Tibial nerve (tissue), 4 donors: Measurements from ENCODE around the gene SLC34A1. TPM values are rescaled to one million over a fixed set of nuclear protein-coding genes. Genes with fewer than 3 reads are reported as not detected.

ENCODE experiments used
- DNase-seq, 2 donors: peaks; one replicate each; pipeline ENCODE4 v3.0.0-alpha.2; 2019; ENCODE audit warnings: low spot score in 2 of 2
- H3K27ac ChIP-seq, 4 donors: fragments of 200-600 bp; sonication (generic) in 3 of 4; one replicate each; pipeline ENCODE4 v1.5.1; 2017 to 2019; ENCODE audit warnings: mild to moderate bottlenecking in 1 of 4
- H3K27me3 ChIP-seq, 2 donors: fragments of 200-600 bp; sonication (generic) in 1 of 2; one replicate each; pipeline versions ENCODE4 v1.5.1 to v1.6.0; 2017 to 2019
- H3K36me3 ChIP-seq, 3 donors: fragments of 200-600 bp; sonication (generic); one replicate each; pipeline ENCODE4 v1.5.1; 2018 to 2019
- H3K4me1 ChIP-seq, 4 donors: fragments of 200-600 bp; sonication (generic) in 3 of 4; one replicate each; pipeline ENCODE4 v1.5.1; 2017 to 2019
- H3K4me3 ChIP-seq, 4 donors: fragments of 200-600 bp; sonication (generic) in 3 of 4; one replicate each; pipeline ENCODE4 v1.5.1; 2017 to 2019; ENCODE audit warnings: mild to moderate bottlenecking in 1 of 4, moderate library complexity in 1 of 4
- H3K9me3 ChIP-seq, 4 donors: fragments of 200-600 bp; sonication (generic) in 3 of 4; one replicate each; pipeline ENCODE4 v1.5.1; 2017 to 2019
- EP300 ChIP-seq, 2 donors: sonication (generic); formaldehyde crosslinking; IDR thresholded peaks; one replicate each; pipeline ENCODE4 v1.6.1; 2017; ENCODE audit warnings: antibody characterized with exemption in 2 of 2, mild to moderate bottlenecking in 1 of 2
- POLR2A ChIP-seq, 2 donors: fragments of 450-650 bp; IDR thresholded peaks; one replicate each; pipeline ENCODE4 v1.6.1; 2017; ENCODE audit warnings: antibody characterized with exemption in 2 of 2, mild to moderate bottlenecking in 2 of 2, moderate library complexity in 2 of 2
- WGBS, 2 donors: methylation state at CpG; one replicate each; pipeline ENCODE4 v1.1.5; 2018; 5-methylcytosine and 5-hydroxymethylcytosine counted together
- total RNA-seq, 4 donors: library from RNA; depleted of rRNA; stranded (reverse); fragments of >200 nt; gene quantifications; one replicate each; pipeline ENCODE4 v1.1.0, GENCODE V29; 2016
- TF ChIP-seq, protein P1 (sequence below), 5 experiments: fragments of 200-600 bp in 3 of 5; fragments of 450-650 bp in 2 of 5; sonication (generic) in 3 of 5; IDR thresholded peaks; one replicate each; pipeline ENCODE4 v1.5.1; 2016 to 2019; ENCODE audit warnings: antibody characterized with exemption in 5 of 5, mild to moderate bottlenecking in 3 of 5, moderate library complexity in 2 of 5

The SLC34A1 gene
- total RNA-seq, 4 donors from 2014 or later: not detected

DNA sequence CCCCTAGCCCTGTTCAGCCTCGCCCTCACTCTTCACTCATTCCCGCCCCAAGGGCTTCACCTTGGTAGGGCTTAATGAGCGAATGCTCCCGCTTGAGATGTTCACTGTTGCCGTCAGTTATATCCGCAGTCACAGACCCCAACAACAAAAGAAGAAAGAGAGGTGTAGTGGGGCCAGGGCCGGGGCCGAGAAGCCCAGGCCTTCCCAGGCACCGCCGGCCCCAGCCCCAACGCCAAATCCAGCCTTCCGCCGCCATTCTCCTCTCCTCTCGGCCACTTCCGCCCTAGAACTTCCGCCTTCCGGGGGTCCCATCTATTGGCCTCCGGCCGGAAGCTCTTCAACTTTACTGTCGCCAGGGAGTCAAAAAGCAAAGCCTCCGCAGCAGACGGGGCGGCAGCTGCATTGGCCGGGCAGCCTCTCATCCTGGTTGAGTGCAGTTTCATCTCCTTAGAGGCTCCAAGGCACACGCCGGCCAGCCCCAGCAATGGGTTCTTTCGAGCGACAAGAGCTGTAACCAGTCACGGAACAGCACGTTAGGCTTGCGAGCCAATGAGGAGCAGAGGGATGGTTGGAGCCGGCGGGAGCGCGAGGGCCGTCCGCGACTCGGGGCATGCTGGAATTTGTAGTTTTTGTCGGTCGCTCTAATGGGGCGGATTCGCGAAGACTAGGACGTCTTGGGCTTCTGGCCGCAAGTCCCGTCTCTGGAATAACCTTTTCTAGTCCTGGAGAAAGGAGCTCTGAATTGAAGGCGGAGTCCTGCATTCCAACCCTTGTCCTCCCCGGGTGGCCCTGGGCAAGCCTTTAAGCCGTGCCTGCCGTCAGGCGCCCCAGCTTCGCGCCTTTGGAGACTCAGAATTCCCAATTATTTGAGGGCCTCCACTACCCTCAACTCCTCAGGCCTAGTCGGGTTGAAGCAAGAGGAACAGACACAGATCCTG lies 32.6 kb upstream of the SLC34A1 start, which contains the start of gene LMAN2:
Gene LMAN2 (minus strand): TSS at position 277 of the 938 bp plus-strand sequence. CDS start 21 bp downstream, at position 256.
- Histone ChIP-seq H3K27ac (peak within 1 kb of the TSS; percentile 64 to 91 (median 88)), H3K9me3 (no peaks in the 10 kb centered on the region), H3K27me3 (no peaks in the 10 kb centered on the region), H3K36me3 (peaks cover 0 to 26% (median 0%) of the 10 kb centered on the region in 3 donors), H3K4me1 (peaks cover 0 to 46% (median 20%) of the 10 kb centered on the region in 4 donors), H3K4me3 (peak within 1 kb of the TSS; percentile 66 to 86 (median 84))
- peak; percentile 85 to 96 for DNase-seq
- TF ChIP-seq EP300 (IDR thresholded peaks at IDR 0.05) (peak; percentile 66 to 89), POLR2A (IDR thresholded peaks at IDR 0.05) (no peak)
- TF ChIP-seq, protein P1, sequence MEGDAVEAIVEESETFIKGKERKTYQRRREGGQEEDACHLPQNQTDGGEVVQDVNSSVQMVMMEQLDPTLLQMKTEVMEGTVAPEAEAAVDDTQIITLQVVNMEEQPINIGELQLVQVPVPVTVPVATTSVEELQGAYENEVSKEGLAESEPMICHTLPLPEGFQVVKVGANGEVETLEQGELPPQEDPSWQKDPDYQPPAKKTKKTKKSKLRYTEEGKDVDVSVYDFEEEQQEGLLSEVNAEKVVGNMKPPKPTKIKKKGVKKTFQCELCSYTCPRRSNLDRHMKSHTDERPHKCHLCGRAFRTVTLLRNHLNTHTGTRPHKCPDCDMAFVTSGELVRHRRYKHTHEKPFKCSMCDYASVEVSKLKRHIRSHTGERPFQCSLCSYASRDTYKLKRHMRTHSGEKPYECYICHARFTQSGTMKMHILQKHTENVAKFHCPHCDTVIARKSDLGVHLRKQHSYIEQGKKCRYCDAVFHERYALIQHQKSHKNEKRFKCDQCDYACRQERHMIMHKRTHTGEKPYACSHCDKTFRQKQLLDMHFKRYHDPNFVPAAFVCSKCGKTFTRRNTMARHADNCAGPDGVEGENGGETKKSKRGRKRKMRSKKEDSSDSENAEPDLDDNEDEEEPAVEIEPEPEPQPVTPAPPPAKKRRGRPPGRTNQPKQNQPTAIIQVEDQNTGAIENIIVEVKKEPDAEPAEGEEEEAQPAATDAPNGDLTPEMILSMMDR (IDR thresholded peaks at IDR 0.05): no peak
- WGBS, 2 donors: 6 to 12% methylated on average over 36 to 50 of the region's 55 CpGs

DNA sequence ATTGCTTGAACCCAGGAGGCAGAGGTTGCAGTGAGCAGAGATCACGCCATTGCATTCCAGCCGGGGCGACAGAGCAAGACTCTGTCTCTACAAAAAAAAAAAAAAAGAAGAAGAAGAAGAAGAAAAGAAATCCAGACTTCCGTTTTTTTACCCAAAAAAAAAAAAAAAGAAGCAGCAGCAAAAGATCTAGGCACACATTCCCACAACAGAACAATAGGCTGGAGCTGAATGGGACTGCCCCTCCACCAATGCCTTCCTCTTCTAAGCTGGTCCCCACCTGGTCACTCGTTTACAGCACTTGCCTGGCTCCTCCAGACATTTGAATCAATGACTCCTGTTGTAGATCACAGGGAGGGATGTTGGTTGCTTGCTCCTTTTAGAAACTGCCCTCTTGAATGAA lies 31.1 kb upstream of the SLC34A1 start:
- peaks cover 0 to 15% (median 0%) of the 10 kb centered on the region in 3 donors for H3K36me3 ChIP-seq
- DNase-seq: no peak
- H3K4me1 ChIP-seq: peaks cover 0 to 35% (median 24%) of the 10 kb centered on the region in 4 donors
- H3K27me3 ChIP-seq: no peaks in the 10 kb centered on the region
- no peak overlapping the region for H3K27ac ChIP-seq
- TF ChIP-seq POLR2A (IDR thresholded peaks at IDR 0.05) (no peak), EP300 (IDR thresholded peaks at IDR 0.05) (no peak)
- TF ChIP-seq, protein P1 (IDR thresholded peaks at IDR 0.05): no peak
- H3K9me3 ChIP-seq: no peaks in the 10 kb centered on the region
- H3K4me3 ChIP-seq: no peak overlapping the region
- 61 to 72% methylated on average over 5 of the region's 5 CpGs for WGBS, 2 donors

- H3K36me3 ChIP-seq: peaks cover 0 to 11% (median 0%) of the 10 kb centered on the region in 3 donors
- H3K9me3 ChIP-seq: no peaks in the 10 kb centered on the region
- H3K27ac ChIP-seq: no peak overlapping the region
- H3K4me3 ChIP-seq: no peak overlapping the region
- TF ChIP-seq POLR2A (IDR thresholded peaks at IDR 0.05): no peak
- TF ChIP-seq, protein P1 (IDR thresholded peaks at IDR 0.05): no peak
- no peak for TF ChIP-seq EP300 (IDR thresholded peaks at IDR 0.05)
- H3K27me3 ChIP-seq: no peaks in the 10 kb centered on the region
- WGBS, 2 donors: 90 to 91% methylated on average over 3 of the region's 3 CpGs
- peaks cover 0 to 35% (median 25%) of the 10 kb centered on the region in 4 donors for H3K4me1 ChIP-seq
- DNase-seq: no peak
Observed at GRCh38 chr5:177354256-177354655, 30.0 kb upstream of the SLC34A1 start.

DNA sequence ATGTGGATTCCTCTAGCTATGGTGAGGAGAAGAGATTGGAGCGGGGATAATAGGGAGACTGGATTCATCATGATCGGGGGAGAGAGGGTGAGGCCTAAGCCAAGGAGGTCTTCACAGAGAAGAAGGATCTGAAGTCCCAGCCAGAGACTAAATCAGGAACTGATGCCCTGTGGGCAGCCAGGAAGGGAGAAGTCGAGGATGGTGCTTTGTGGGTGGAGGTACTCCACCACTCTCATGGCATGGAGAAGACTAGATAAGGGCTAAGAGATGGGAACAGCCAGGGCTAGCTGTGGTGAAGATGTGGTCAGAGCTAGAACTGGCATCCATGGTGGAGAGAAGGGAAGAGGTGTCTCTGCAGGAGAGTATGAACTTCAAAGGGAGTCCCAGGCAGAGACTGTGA lies 29.5 kb upstream of the SLC34A1 start:
- TF ChIP-seq EP300 (IDR thresholded peaks at IDR 0.05) (no peak), POLR2A (IDR thresholded peaks at IDR 0.05) (no peak)
- TF ChIP-seq, protein P1 (IDR thresholded peaks at IDR 0.05): no peak
- Histone ChIP-seq H3K4me1 (peaks cover 0 to 35% (median 21%) of the 10 kb centered on the region in 4 donors), H3K27ac (no peak overlapping the region), H3K4me3 (no peak overlapping the region), H3K27me3 (no peaks in the 10 kb centered on the region), H3K9me3 (no peaks in the 10 kb centered on the region), H3K36me3 (peaks cover 0 to 7% (median 0%) of the 10 kb centered on the region in 3 donors)
- 82 to 83% methylated on average over 3 of the region's 3 CpGs for WGBS, 2 donors
- no peak for DNase-seq
